B cell (primary cell): Measurements from ENCODE around the gene GRHL3.

ENCODE experiments used
- CTCF ChIP-seq: fragments of 200-600 bp; IDR thresholded peaks from one replicate; pipeline ENCODE4 v1.8.0; 2022; ENCODE audit warnings: antibody characterized with exemption, mild to moderate bottlenecking
- EZH2 ChIP-seq: IDR thresholded peaks from 2 replicates; pipeline ENCODE4 v1.6.1; 2012; ENCODE audit warnings: borderline replicate concordance, low read depth, mild to moderate bottlenecking, moderate library complexity, low read length; ENCODE audit not compliant: insufficient read depth, poor library complexity, severe bottlenecking

DNA sequence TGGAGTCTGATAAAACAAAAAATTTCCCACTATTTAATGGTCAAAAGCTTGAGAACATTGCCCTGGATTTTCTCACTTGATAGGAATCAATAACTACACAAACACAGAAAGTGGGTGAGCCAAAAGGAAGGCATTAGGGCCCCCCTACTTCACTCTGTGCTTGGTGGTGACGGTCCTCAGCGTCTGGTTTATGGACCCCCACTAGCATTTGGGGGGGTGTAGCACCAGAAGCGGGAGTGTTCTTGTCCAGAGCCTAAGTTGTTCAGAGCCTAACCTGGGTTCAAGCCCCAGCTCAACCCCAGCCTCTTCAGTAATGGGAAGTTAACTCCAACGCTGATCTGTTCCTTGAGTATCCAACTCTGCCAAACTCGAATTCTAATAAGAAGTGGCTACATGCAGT, 61.4 kb downstream of the GRHL3 start:
- TF ChIP-seq CTCF (no peak), EZH2 (no peak)
